Measurements from ENCODE around the gene FRRS1L. TPM values are rescaled to one million over a fixed set of nuclear protein-coding genes. Genes with fewer than 3 reads are reported as not detected.
A peak's percentile ranks its signal among the peaks of the same experiment; 100 is the strongest.

Gene FRRS1L
- total and polyA plus RNA-seq, 2 of the 4 experiments (the other 2 are of a cell fraction), result under 0.01 to 0.05 TPM

GRCh38 chr9:109190151-109190550, 23.1 kb upstream of the FRRS1L start:
- no peak for ATAC-seq (ENCODE audit: low read depth)
- CTCF ChIA-PET, result no interaction called here
- H4K8ac ChIP-seq (ENCODE audit: low read depth in 2 of 2, low read length in 2 of 2), result peak overlapping the region in 1 of 2 experiments; percentile 25; a peak in 1 of 4 replicates
- H3K27ac ChIP-seq (ENCODE audit: insufficient read depth, low read length), result no peak overlapping the region
- DNase-seq, result peak; percentile 42
- H4K91ac ChIP-seq (ENCODE audit: insufficient read depth, low read depth, low read length), result no peak overlapping the region; the same call in 1 of the 2 replicates
- H3K4me3 ChIP-seq (ENCODE audit: insufficient read depth, low read depth, low read length), result no peak overlapping the region
- WGBS, 2 experiments (ENCODE audit: extremely low coverage in 2 of 2, insufficient read length in 1 of 2), result no CpG with 5 or more reads among the region's 1 CpG
- dilution Hi-C loops (cut with HindIII; ENCODE audit: low sequenced_read_pairs, unreplicated experiment), result no loop called here
- POLR2A ChIA-PET (ENCODE audit: unreplicated experiment), result no interaction called here
- H3K56ac ChIP-seq (ENCODE audit: extremely low read depth, insufficient read depth, low read length), result no peak overlapping the region
- no peak overlapping the region for H3K4ac ChIP-seq (ENCODE audit: low read depth, low read length)
- no peak overlapping the region for H4K5ac ChIP-seq (ENCODE audit: low read depth, low read length)
- peak overlapping the region; percentile 41; the same call in 1 of the 2 replicates for H2BK20ac ChIP-seq (ENCODE audit: low read depth, low read length)
- no peak overlapping the region for H2AK9ac ChIP-seq (replicated peaks; ENCODE audit: low read depth, low read length, poor library complexity)
- H2BK5ac ChIP-seq (ENCODE audit: low read depth, low read length, poor library complexity, severe bottlenecking), result no peak overlapping the region
- H3K9me3 ChIP-seq (ENCODE audit: control insufficient read depth, insufficient read depth, low read length), result no peaks in the 10 kb centered on the region
- H3K9ac ChIP-seq (ENCODE audit: low read depth, low read length), result no peak overlapping the region
- no peak overlapping the region for H3K14ac ChIP-seq (replicated peaks; ENCODE audit: low read depth, low read length)
- TF ChIP-seq RAD21 (IDR thresholded peaks at IDR 0.05; ENCODE audit: low read length), result no peak
- no peak for TF ChIP-seq SMC3 (IDR thresholded peaks at IDR 0.05; ENCODE audit: low read depth, low read length)
- no peak for TF ChIP-seq POLR2A (IDR thresholded peaks at IDR 0.05; ENCODE audit: low read depth, low read length)
- no peak for TF ChIP-seq CHD1 (IDR thresholded peaks at IDR 0.05; ENCODE audit: low read depth, low read length)
- TF ChIP-seq, protein P1, sequence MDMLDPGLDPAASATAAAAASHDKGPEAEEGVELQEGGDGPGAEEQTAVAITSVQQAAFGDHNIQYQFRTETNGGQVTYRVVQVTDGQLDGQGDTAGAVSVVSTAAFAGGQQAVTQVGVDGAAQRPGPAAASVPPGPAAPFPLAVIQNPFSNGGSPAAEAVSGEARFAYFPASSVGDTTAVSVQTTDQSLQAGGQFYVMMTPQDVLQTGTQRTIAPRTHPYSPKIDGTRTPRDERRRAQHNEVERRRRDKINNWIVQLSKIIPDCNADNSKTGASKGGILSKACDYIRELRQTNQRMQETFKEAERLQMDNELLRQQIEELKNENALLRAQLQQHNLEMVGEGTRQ (IDR thresholded peaks at IDR 0.05; ENCODE audit: low read depth, low read length), result no peak
- TF ChIP-seq, protein P2, sequence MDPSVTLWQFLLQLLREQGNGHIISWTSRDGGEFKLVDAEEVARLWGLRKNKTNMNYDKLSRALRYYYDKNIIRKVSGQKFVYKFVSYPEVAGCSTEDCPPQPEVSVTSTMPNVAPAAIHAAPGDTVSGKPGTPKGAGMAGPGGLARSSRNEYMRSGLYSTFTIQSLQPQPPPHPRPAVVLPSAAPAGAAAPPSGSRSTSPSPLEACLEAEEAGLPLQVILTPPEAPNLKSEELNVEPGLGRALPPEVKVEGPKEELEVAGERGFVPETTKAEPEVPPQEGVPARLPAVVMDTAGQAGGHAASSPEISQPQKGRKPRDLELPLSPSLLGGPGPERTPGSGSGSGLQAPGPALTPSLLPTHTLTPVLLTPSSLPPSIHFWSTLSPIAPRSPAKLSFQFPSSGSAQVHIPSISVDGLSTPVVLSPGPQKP (IDR thresholded peaks at IDR 0.05; ENCODE audit: borderline replicate concordance, low read depth, low read length), result no peak
- TF ChIP-seq BHLHE40 (IDR thresholded peaks at IDR 0.05; ENCODE audit: low read depth, low read length), result no peak
- TF ChIP-seq, protein P3, sequence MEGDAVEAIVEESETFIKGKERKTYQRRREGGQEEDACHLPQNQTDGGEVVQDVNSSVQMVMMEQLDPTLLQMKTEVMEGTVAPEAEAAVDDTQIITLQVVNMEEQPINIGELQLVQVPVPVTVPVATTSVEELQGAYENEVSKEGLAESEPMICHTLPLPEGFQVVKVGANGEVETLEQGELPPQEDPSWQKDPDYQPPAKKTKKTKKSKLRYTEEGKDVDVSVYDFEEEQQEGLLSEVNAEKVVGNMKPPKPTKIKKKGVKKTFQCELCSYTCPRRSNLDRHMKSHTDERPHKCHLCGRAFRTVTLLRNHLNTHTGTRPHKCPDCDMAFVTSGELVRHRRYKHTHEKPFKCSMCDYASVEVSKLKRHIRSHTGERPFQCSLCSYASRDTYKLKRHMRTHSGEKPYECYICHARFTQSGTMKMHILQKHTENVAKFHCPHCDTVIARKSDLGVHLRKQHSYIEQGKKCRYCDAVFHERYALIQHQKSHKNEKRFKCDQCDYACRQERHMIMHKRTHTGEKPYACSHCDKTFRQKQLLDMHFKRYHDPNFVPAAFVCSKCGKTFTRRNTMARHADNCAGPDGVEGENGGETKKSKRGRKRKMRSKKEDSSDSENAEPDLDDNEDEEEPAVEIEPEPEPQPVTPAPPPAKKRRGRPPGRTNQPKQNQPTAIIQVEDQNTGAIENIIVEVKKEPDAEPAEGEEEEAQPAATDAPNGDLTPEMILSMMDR (conservative IDR thresholded peaks at IDR 0.05; ENCODE audit: low read depth, low read length), result no peak
- TF ChIP-seq CEBPB (IDR thresholded peaks at IDR 0.05; ENCODE audit: low read depth, low read length), result no peak
- TF ChIP-seq NFE2L2 (IDR thresholded peaks at IDR 0.05; ENCODE audit: low read depth, low read length), result no peak
- TF ChIP-seq FOS (IDR thresholded peaks at IDR 0.05; ENCODE audit: low read depth, low read length), result no peak
- no TSS peak for BruUV-seq (replicated peaks)
- H2BK15ac ChIP-seq (ENCODE audit: low read depth, low read length), result no peak overlapping the region
- H2AK5ac ChIP-seq (ENCODE audit: low read depth, low read length), result no peak overlapping the region
- H3K27me3 ChIP-seq (ENCODE audit: control insufficient read depth, insufficient read depth, low read length), result peaks cover 23% of the 10 kb centered on the region
- peak overlapping the region; percentile 34 for H2AFZ ChIP-seq (replicated peaks; ENCODE audit: low read length, poor library complexity)
- intact Hi-C loops (cut with micrococcal nuclease), result loop anchor here (10.0 kb wide), 1 partner anchor 335 kb away; no protein-coding TSS in a partner anchor
- H2BK120ac ChIP-seq (ENCODE audit: low read depth, low read length), result no peak overlapping the region
- no peak overlapping the region for H3K23ac ChIP-seq (ENCODE audit: low read depth, low read length)
- in situ Hi-C loops (cut with MboI; ENCODE audit: low sequenced_read_pairs), result loop anchor here (5.0 to 25.0 kb wide), 2 partner anchors 48 to 122 kb away; partner anchors contain the start of gene EPB41L4B
- H4K20me1 ChIP-seq (ENCODE audit: insufficient read depth, low read length), result no peaks in the 10 kb centered on the region
- H3K79me1 ChIP-seq (ENCODE audit: low read depth in 1 of 2, low read length in 2 of 2), result no peaks in the 10 kb centered on the region
- H3K9me1 ChIP-seq (ENCODE audit: insufficient read depth, low read length), result peaks cover 5% of the 10 kb centered on the region; the same call in 1 of the 2 replicates
- H3K18ac ChIP-seq (ENCODE audit: low read depth, low read length), result no peak overlapping the region
- H3K4me1 ChIP-seq (ENCODE audit: control insufficient read depth, insufficient read depth, low read length), result peaks cover 2% of the 10 kb centered on the region; the same call in 1 of the 2 replicates
- no peak overlapping the region for H3K4me2 ChIP-seq (ENCODE audit: low read depth, low read length)
- H3K36me3 ChIP-seq (ENCODE audit: control insufficient read depth, insufficient read depth, low read length), result no peaks in the 10 kb centered on the region

All from IMR-90 (cell line).